ENCODE measurements around the gene STIM1.

DNA sequence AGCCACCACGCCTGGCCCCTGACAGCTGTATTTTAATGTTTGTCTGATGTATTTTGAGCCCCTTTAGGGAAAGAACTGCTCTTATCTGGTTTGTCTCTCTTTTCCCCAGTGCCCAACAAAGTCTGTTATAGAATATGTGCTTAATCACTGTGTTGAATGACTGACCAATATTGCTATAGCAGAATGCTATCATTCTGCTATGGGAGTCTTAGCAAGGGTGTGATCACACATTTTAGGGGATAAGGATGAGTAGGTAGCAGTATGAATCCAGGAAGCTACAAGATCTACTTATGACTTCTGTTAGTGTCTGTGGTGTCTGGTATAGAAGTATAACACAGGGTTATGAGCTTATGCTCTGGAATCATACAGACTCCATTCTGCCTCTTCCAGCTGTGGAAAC lies 121.6 kb downstream of the STIM1 start:
- TF ChIP-seq, protein P1, sequence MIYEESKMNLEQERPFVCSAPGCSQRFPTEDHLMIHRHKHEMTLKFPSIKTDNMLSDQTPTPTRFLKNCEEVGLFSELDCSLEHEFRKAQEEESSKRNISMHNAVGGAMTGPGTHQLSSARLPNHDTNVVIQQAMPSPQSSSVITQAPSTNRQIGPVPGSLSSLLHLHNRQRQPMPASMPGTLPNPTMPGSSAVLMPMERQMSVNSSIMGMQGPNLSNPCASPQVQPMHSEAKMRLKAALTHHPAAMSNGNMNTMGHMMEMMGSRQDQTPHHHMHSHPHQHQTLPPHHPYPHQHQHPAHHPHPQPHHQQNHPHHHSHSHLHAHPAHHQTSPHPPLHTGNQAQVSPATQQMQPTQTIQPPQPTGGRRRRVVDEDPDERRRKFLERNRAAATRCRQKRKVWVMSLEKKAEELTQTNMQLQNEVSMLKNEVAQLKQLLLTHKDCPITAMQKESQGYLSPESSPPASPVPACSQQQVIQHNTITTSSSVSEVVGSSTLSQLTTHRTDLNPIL (CRISPR knock-in tag; IDR thresholded peaks at IDR 0.05; ENCODE audit: low read depth), result no peak
- TF ChIP-seq ZFP3 (CRISPR knock-in tag; IDR thresholded peaks at IDR 0.05), result no peak

Data from SK-N-SH treated with all-trans-retinoic acid at 6 μM for 48 hours (cell line).